Upper lobe of right lung (tissue), 1 donor: ENCODE measurements around the gene ARHGAP5. TPM values are rescaled to one million over a fixed set of nuclear protein-coding genes. Genes with fewer than 3 reads are reported as not detected.

ENCODE experiments used
- ATAC-seq: fragments of 200-7000 bp; cut with Tn5 transposase; one replicate; pipeline ENCODE4 v1.9.1; 2020; ENCODE audit warnings: mild to moderate bottlenecking, moderate library complexity
- DNase-seq: peaks from one replicate; pipeline ENCODE4 v3.0.0-alpha.2; 2020
- H3K27ac ChIP-seq: fragments of 200-600 bp; one replicate; pipeline ENCODE4 v1.8.0; 2022
- H3K27me3 ChIP-seq: fragments of 200-600 bp; one replicate; pipeline ENCODE4 v1.8.0; 2022; ENCODE audit warnings: mild to moderate bottlenecking
- H3K36me3 ChIP-seq: fragments of 200-600 bp; one replicate; pipeline ENCODE4 v1.8.0; 2022
- H3K4me1 ChIP-seq: fragments of 200-600 bp; one replicate; pipeline ENCODE4 v1.8.0; 2022
- H3K4me3 ChIP-seq: fragments of 200-600 bp; one replicate; pipeline ENCODE4 v1.8.0; 2022; ENCODE audit warnings: mild to moderate bottlenecking
- H3K9me3 ChIP-seq: fragments of 200-600 bp; one replicate; pipeline ENCODE4 v1.8.0; 2022
- CTCF ChIP-seq: fragments of 200-600 bp; IDR thresholded peaks from one replicate; pipeline ENCODE4 v1.8.0; 2022; ENCODE audit warnings: antibody characterized with exemption
- intact Hi-C: fragments of 100-400 bp; cut with DNase I; formaldehyde crosslinking; loops from one replicate; pipeline ENCODE4 v1.11.0; 2022
- total RNA-seq: library from RNA; stranded (reverse); fragmentation: NEBNext Ultra II Directional; extraction: Animal tissue kit (Norgen Biotek cat#: 25700); gene quantifications from one replicate; pipeline ENCODE4 v1.2.1, GENCODE V29; 2021
- donor health status: DM: no; HTN: yes; CAD: no; lungs with severe emphysema.

Gene ARHGAP5
- total RNA-seq, 1 donor from 2014 or later: 111 TPM

GRCh38 chr14:32167907-32168306 lies 90.8 kb downstream of the ARHGAP5 start:
- Histone ChIP-seq H3K27me3 (no peaks in the 10 kb centered on the region), H3K27ac (no peak overlapping the region), H3K9me3 (no peaks in the 10 kb centered on the region), H3K36me3 (no peaks in the 10 kb centered on the region), H3K4me3 (no peak overlapping the region), H3K4me1 (no peaks in the 10 kb centered on the region)
- no peak for ATAC-seq
- DNase-seq: no peak
- TF ChIP-seq CTCF: no peak
- intact Hi-C loops: no loop called here

DNA sequence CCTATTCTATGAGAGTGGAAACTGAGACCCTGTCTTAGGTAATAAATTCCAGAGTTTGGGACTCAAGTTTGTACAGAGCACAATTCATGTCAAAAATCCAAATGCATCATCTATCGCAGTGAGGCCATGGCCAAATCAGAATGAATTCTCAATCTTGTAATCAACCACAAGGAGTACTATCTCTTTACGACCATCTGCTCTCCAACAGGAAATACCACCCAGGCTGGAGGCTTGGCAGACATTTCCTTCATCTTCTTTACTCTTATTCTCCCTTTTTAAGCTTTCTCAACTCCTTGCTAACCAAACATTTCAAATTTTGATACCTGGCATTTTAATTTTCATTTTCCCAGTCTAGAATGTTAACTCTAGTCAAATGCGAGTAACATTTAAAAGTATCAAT lies 92.1 kb downstream of the ARHGAP5 start:
- no peak for TF ChIP-seq CTCF
- DNase-seq: no peak
- Histone ChIP-seq H3K27me3 (no peaks in the 10 kb centered on the region), H3K4me3 (no peak overlapping the region), H3K4me1 (no peaks in the 10 kb centered on the region), H3K9me3 (no peaks in the 10 kb centered on the region), H3K27ac (no peak overlapping the region), H3K36me3 (no peaks in the 10 kb centered on the region)
- no peak for ATAC-seq
- intact Hi-C loops: no loop called here

DNA sequence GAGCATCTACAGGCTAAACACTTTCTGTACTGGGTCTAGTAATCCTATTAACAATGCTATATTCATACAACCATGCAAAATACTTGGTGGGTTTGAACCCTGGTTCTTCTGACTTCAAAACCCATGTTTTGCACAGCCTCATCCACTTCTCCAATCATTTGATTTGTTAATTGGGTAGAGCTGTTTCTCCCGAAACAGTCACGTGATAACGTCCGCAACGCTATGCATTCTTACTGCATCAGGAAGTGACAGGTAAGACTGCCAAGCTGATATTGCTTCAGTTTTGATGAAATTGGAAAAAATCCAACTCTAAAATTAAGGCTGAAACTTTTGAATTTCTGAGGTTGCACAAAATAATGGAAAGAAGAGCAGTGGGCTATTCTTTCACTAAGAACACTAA lies 94.4 kb downstream of the ARHGAP5 start:
- DNase-seq (no peak), ATAC-seq (no peak)
- Histone ChIP-seq H3K27me3 (no peaks in the 10 kb centered on the region), H3K4me1 (no peaks in the 10 kb centered on the region), H3K36me3 (no peaks in the 10 kb centered on the region), H3K9me3 (no peaks in the 10 kb centered on the region), H3K4me3 (no peak overlapping the region), H3K27ac (no peak overlapping the region)
- intact Hi-C loops: no loop called here
- TF ChIP-seq CTCF: no peak

DNA sequence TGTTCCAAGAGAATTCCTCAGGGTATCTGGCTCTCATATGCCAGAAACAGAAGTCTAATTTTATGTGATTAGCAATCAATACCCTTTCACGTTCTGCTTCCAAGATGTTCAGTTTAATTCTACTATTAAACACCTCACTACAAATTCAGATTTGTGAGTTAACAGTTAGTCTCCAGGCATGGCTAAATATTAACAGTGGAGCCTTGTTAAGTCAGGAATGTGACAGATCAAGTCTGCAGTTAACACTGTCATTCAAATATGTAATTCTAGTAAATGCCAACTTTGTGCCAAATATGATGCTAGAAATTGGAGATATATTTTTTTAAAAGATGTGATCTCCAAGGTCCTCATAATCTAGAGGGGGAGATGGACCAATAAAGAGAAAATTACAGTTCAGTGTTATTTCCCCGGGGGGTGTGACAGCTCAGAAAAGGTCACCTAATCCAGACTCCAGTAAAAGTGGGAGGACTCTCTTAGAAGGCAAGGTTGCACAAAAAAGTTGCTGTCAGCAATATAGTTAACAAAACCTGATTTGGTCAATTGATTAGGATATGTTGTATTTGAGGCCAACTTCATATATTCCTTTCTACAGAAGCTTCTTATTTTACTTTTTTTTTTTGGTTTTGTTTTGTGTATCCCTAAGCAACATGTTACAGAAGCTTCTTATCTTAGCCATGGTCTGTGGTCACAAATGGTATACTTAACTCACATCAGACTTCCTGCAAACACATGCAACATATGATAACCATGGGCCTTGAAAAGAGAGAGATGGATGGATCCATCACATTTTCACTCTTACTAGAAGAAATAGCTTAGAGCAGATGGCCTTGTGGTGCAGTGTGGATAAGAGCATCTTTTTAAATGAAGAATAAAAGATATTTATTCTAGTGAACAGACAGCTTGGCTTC lies 106.3 kb downstream of the ARHGAP5 start:
- DNase-seq (no peak), ATAC-seq (peak; percentile 60)

DNA sequence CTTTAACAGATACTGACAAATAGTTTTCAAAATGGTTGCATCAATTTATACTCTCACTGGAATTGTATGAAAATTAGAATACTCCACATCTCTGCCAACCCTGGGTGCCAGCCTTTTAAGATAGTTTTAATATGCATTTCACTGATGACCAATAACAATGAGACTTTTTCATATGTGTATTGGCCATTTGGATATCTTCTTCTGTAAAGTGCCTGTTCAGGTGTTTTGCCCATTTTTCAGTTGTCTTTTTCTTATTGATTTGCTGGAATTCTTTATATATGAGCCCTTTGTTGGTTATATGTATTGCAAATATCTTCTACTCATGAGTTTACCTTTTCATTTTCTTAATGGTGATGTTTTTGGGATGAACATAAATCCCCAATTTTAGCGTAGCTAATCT lies 108.0 kb downstream of the ARHGAP5 start:
- intact Hi-C loops: no loop called here
- no peak overlapping the region for H3K27ac ChIP-seq
- H3K4me3 ChIP-seq: no peak overlapping the region
- TF ChIP-seq CTCF: no peak
- ATAC-seq (no peak), DNase-seq (no peak)
- H3K4me1 ChIP-seq: no peaks in the 10 kb centered on the region
- no peaks in the 10 kb centered on the region for H3K27me3 ChIP-seq
- H3K36me3 ChIP-seq: no peaks in the 10 kb centered on the region
- no peaks in the 10 kb centered on the region for H3K9me3 ChIP-seq

More for the DNA sequence above, 106.3 kb downstream of the ARHGAP5 start:
- Histone ChIP-seq H3K4me3 (no peak overlapping the region), H3K27me3 (no peaks in the 10 kb centered on the region), H3K4me1 (no peaks in the 10 kb centered on the region), H3K9me3 (no peaks in the 10 kb centered on the region), H3K36me3 (no peaks in the 10 kb centered on the region), H3K27ac (no peak overlapping the region)
- no peak for TF ChIP-seq CTCF
- intact Hi-C loops: no loop called here
